ENCODE results near the gene NSMCE4A.

DNA sequence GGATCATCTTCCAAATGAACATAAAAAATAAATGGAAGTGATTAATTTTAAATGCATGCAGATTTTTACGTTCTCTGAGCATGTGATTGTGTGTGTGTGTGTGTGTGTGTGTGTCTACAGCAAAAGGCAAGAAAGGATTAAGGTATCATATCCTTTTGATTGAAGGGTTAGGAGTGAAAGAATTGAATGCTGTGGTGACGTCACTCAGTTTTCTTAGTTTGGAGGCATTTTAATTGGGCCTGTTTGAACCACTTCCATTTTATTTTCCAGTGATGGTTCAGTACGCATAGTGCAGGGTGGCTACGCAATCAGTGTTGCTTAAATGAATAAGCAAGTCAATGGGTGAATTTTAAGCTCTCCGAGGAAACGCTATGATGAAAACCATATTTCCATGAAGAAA is 45.2 kb upstream of the NSMCE4A start:
- no peak for TF ChIP-seq EZH2phosphoT487 (IDR thresholded peaks at IDR 0.05; ENCODE audit: insufficient read depth, low read depth)
- TF ChIP-seq EZH2 (IDR thresholded peaks at IDR 0.05; ENCODE audit: insufficient read depth, poor library complexity, severe bottlenecking): no peak
